Adrenal gland (tissue), 5 donors: ENCODE measurements around the gene RAPH1.

Experiments
- POLR2A ChIP-seq, 2 donors: fragments of 450-650 bp; IDR thresholded peaks; one replicate each; pipeline ENCODE4 v1.6.1; 2017; ENCODE audit warnings: antibody characterized with exemption in 2 of 2, mild to moderate bottlenecking in 2 of 2, moderate library complexity in 1 of 2
- TF ChIP-seq, protein P1 (sequence below), 6 experiments: fragments of 450-650 bp in 4 of 6; fragments of 200-600 bp in 2 of 6; sonication (generic) in 1 of 6; IDR thresholded peaks; 1 replicate in 5 of 6; 2 replicates in 1 of 6; pipeline versions ENCODE4 v1.5.1 to v1.8.0; 2016 to 2021; ENCODE audit warnings: antibody characterized with exemption in 6 of 6, mild to moderate bottlenecking in 2 of 6, moderate library complexity in 1 of 6
- donor health status: DM: no; HTN: no; CAD: no.

DNA sequence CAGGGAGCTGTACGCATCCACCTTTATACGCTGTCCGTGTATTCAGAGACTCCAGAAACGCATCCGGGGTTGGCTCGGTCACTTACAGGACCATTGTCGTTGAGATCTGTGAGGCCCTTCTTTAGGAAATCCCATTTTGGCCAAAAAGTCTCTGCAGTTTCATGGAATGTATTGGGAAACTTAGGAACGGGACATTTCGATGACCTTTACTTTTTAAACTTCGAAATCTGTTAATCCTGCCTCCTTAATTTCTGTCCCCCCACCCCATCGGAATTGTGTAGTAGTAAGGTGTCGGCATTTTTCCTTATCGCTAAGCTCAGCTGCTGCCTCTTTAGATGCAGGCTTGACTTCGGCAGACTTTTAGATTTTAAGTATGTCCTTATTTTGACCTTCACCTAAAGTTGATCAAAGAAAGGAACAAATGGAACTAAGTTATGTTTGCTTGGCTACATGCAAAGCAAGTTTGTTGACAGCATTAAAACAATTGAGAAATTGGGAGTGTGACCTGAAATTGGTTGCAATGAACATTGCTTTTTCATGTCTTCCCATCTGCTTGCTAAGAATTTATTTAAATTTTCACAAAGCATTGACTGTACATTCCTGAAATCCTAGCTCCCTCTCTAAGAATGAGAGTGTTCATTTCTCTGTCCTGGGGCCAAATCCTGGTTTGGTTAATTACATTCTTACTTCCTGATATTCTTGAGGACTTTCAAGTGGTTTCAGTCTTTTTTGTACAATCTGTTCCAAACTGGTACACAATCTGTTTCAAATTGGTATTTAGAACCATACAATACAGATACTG is 884 bp upstream of the RAPH1 start:
- TF ChIP-seq, protein P1, sequence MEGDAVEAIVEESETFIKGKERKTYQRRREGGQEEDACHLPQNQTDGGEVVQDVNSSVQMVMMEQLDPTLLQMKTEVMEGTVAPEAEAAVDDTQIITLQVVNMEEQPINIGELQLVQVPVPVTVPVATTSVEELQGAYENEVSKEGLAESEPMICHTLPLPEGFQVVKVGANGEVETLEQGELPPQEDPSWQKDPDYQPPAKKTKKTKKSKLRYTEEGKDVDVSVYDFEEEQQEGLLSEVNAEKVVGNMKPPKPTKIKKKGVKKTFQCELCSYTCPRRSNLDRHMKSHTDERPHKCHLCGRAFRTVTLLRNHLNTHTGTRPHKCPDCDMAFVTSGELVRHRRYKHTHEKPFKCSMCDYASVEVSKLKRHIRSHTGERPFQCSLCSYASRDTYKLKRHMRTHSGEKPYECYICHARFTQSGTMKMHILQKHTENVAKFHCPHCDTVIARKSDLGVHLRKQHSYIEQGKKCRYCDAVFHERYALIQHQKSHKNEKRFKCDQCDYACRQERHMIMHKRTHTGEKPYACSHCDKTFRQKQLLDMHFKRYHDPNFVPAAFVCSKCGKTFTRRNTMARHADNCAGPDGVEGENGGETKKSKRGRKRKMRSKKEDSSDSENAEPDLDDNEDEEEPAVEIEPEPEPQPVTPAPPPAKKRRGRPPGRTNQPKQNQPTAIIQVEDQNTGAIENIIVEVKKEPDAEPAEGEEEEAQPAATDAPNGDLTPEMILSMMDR (IDR thresholded peaks at IDR 0.05), result no peak
- TF ChIP-seq POLR2A (IDR thresholded peaks at IDR 0.05), result no peak
